ENCODE measurements around the gene MRPL48. TPM values are rescaled to one million over a fixed set of nuclear protein-coding genes. Genes with fewer than 3 reads are reported as not detected.
"Not testable (repeated sequence)": the region's sequence is repeated elsewhere in the genome, so short reads cannot be mapped to it uniquely, and the experiment has no call there.

Gene MRPL48
- total RNA-seq, 1 donor from 2014 or later, result 34.0 TPM

- DNase-seq (ENCODE audit: low read depth in 2 of 2), result peak; percentile 96 to 99
Measured at GRCh38 chr11:73779084-73779902, 8.4 kb upstream of the MRPL48 start.

GRCh38 chr11:73781303-73781702 is 6.4 kb upstream of the MRPL48 start:
- no peak for DNase-seq (ENCODE audit: low read depth in 2 of 2)

- DNase-seq (ENCODE audit: low read depth in 2 of 2), result no peak
Measured at GRCh38 chr11:73783483-73784020, 4.1 kb upstream of the MRPL48 start.

GRCh38 chr11:73784080-73784634 is 3.5 kb upstream of the MRPL48 start:
- DNase-seq (ENCODE audit: low read depth in 2 of 2), result no peak

GRCh38 chr11:73784734-73785133 is 2.9 kb upstream of the MRPL48 start:
- no peak for DNase-seq (ENCODE audit: low read depth in 2 of 2)

GRCh38 chr11:73785467-73785866 is 2.2 kb upstream of the MRPL48 start:
- DNase-seq (ENCODE audit: low read depth in 2 of 2), result not testable (repeated sequence)

- DNase-seq (ENCODE audit: low read depth in 2 of 2), result no peak
Measured at GRCh38 chr11:73787051-73787642, 527 bp upstream of the MRPL48 start.

- DNase-seq (ENCODE audit: low read depth in 2 of 2), result no peak
Measured at GRCh38 chr11:73789279-73789670, 1.6 kb downstream of the MRPL48 start.

GRCh38 chr11:73792584-73792983 is 4.9 kb downstream of the MRPL48 start:
- no peak for DNase-seq (ENCODE audit: low read depth in 2 of 2)

- DNase-seq (ENCODE audit: low read depth in 2 of 2), result no peak
Measured at GRCh38 chr11:73795925-73796632, 8.4 kb downstream of the MRPL48 start.

- no peak for DNase-seq (ENCODE audit: low read depth in 2 of 2)
Measured at GRCh38 chr11:73797457-73797856, 9.8 kb downstream of the MRPL48 start.

- DNase-seq (ENCODE audit: low read depth in 2 of 2), result no peak
Measured at GRCh38 chr11:73800276-73800806, 12.7 kb downstream of the MRPL48 start.

GRCh38 chr11:73801136-73801535 is 13.5 kb downstream of the MRPL48 start:
- no peak for DNase-seq (ENCODE audit: low read depth in 2 of 2)

GRCh38 chr11:73804712-73805111 is 17.0 kb downstream of the MRPL48 start:
- no peak for DNase-seq (ENCODE audit: low read depth in 2 of 2)

GRCh38 chr11:73808052-73808451 is 20.4 kb downstream of the MRPL48 start:
- no peak for DNase-seq (ENCODE audit: low read depth in 2 of 2)

GRCh38 chr11:73810637-73811036 is 23.0 kb downstream of the MRPL48 start:
- DNase-seq (ENCODE audit: low read depth in 2 of 2), result no peak

- DNase-seq (ENCODE audit: low read depth in 2 of 2), result no peak
Measured at GRCh38 chr11:73812234-73812633, 24.6 kb downstream of the MRPL48 start.

- DNase-seq (ENCODE audit: low read depth in 2 of 2), result no peak
Measured at GRCh38 chr11:73814812-73815211, 27.1 kb downstream of the MRPL48 start.

- DNase-seq (ENCODE audit: low read depth in 2 of 2), result peak in 1 of 2 donors; percentile 7
Measured at GRCh38 chr11:73818846-73819245, 31.2 kb downstream of the MRPL48 start.

- no peak for DNase-seq (ENCODE audit: low read depth in 2 of 2)
Measured at GRCh38 chr11:73830261-73830660, 42.6 kb downstream of the MRPL48 start.

- no peak for DNase-seq (ENCODE audit: low read depth in 2 of 2)
Measured at GRCh38 chr11:73833067-73833466, 45.4 kb downstream of the MRPL48 start.

Data from dermis microvascular lymphatic vessel endothelial cell (primary cell).